Mesothelial cell of epicardium (in vitro differentiated cells): ENCODE data around the gene GLIS2. TPM values are rescaled to one million over a fixed set of nuclear protein-coding genes. Genes with fewer than 3 reads are reported as not detected.

Experiments used
- DNase-seq, 2 experiments: peaks; one replicate each; pipeline ENCODE4 v3.0.0; 2021; ENCODE audit warnings: low spot score in 2 of 2; ENCODE audit not compliant: unreplicated experiment in 2 of 2
- H3K27ac Mint-ChIP-seq: 2 replicates; pipeline ENCODE4 v1.8.0; 2021; ENCODE audit warnings: mixed read lengths
- H3K27me3 Mint-ChIP-seq: 2 replicates; pipeline ENCODE4 v1.8.0; 2021; ENCODE audit warnings: low read depth, mixed read lengths
- H3K36me3 Mint-ChIP-seq: 2 replicates; pipeline ENCODE4 v1.8.0; 2021; ENCODE audit warnings: mixed read lengths
- H3K4me1 Mint-ChIP-seq: 2 replicates; pipeline ENCODE4 v1.8.0; 2021; ENCODE audit warnings: mixed read lengths
- H3K4me3 Mint-ChIP-seq: 2 replicates; pipeline ENCODE4 v1.8.0; 2021; ENCODE audit warnings: mild to moderate bottlenecking, moderate library complexity, mixed read lengths
- H3K9me3 Mint-ChIP-seq: 2 replicates; pipeline ENCODE4 v1.8.0; 2021; ENCODE audit warnings: mixed read lengths
- CTCF ChIP-seq: fragments of 200-600 bp; sonication (generic); IDR thresholded peaks from one replicate; pipeline ENCODE4 v1.5.0; 2021; ENCODE audit warnings: antibody characterized with exemption; ENCODE audit not compliant: unreplicated experiment
- total RNA-seq: library from RNA; stranded (reverse); gene quantifications from 3 replicates; pipeline ENCODE4 v1.2.1, GENCODE V29; 2021

GLIS2 gene
- total RNA-seq, 1 donor from 2014 or later, result 79.6 TPM

GRCh38 chr16:4352843-4353242 is 37.0 kb downstream of the GLIS2 start:
- no peak overlapping the region for H3K27ac Mint-ChIP-seq

GRCh38 chr16:4353675-4354074 is 37.8 kb downstream of the GLIS2 start:
- H3K4me1 Mint-ChIP-seq, result peaks cover 11% of the 10 kb centered on the region
- no peaks in the 10 kb centered on the region for H3K9me3 Mint-ChIP-seq
- no peak overlapping the region for H3K4me3 Mint-ChIP-seq
- no peaks in the 10 kb centered on the region for H3K36me3 Mint-ChIP-seq
- H3K27me3 Mint-ChIP-seq, result no peaks in the 10 kb centered on the region
- no peak for DNase-seq
- no peak for TF ChIP-seq CTCF
- no peak overlapping the region for H3K27ac Mint-ChIP-seq

More at GRCh38 chr16:4352843-4353242, 37.0 kb downstream of the GLIS2 start:
- no peaks in the 10 kb centered on the region for H3K9me3 Mint-ChIP-seq
- DNase-seq, result no peak
- peaks cover 15% of the 10 kb centered on the region for H3K4me1 Mint-ChIP-seq
- H3K27me3 Mint-ChIP-seq, result no peaks in the 10 kb centered on the region
- no peak for TF ChIP-seq CTCF
- H3K36me3 Mint-ChIP-seq, result no peaks in the 10 kb centered on the region
- no peak overlapping the region for H3K4me3 Mint-ChIP-seq

- DNase-seq, result no peak
- Mint-ChIP-seq H3K36me3 (peaks cover 2% of the 10 kb centered on the region), H3K27me3 (no peaks in the 10 kb centered on the region), H3K4me1 (peaks cover 11% of the 10 kb centered on the region), H3K9me3 (no peaks in the 10 kb centered on the region), H3K4me3 (no peak overlapping the region), H3K27ac (no peak overlapping the region)
- no peak for TF ChIP-seq CTCF
Observed at GRCh38 chr16:4354512-4355409, 38.9 kb downstream of the GLIS2 start.

- TF ChIP-seq CTCF, result no peak
- Mint-ChIP-seq H3K4me1 (peaks cover 2% of the 10 kb centered on the region), H3K4me3 (no peak overlapping the region), H3K36me3 (peaks cover 2% of the 10 kb centered on the region), H3K27me3 (no peaks in the 10 kb centered on the region), H3K9me3 (no peaks in the 10 kb centered on the region), H3K27ac (no peak overlapping the region)
- DNase-seq, result no peak
Observed at GRCh38 chr16:4356820-4357219, 41.0 kb downstream of the GLIS2 start.

GRCh38 chr16:4358236-4358635 is 42.4 kb downstream of the GLIS2 start:
- no peak for DNase-seq
- H3K9me3 Mint-ChIP-seq, result no peaks in the 10 kb centered on the region
- no peaks in the 10 kb centered on the region for H3K27me3 Mint-ChIP-seq
- no peaks in the 10 kb centered on the region for H3K4me1 Mint-ChIP-seq
- no peak overlapping the region for H3K4me3 Mint-ChIP-seq
- H3K27ac Mint-ChIP-seq, result no peak overlapping the region
- no peak for TF ChIP-seq CTCF
- peaks cover 2% of the 10 kb centered on the region for H3K36me3 Mint-ChIP-seq
